Raji (cell line): ENCODE data around the gene EYA2.

ENCODE experiments used
- POLR2A ChIP-seq: IDR thresholded peaks from 2 replicates; pipeline ENCODE4 v1.6.1; 2011; ENCODE audit warnings: low read depth, low read length, control low read depth; ENCODE audit not compliant: insufficient read depth

The EYA2 gene

GRCh38 chr20:47167846-47168245, 273.2 kb downstream of the EYA2 start:
- TF ChIP-seq POLR2A: no peak

- TF ChIP-seq POLR2A: no peak
These were observed 277.9 kb downstream of the EYA2 start for GRCh38 chr20:47172579-47172978.

- no peak for TF ChIP-seq POLR2A
These were observed 279.1 kb downstream of the EYA2 start for GRCh38 chr20:47173596-47174216.

GRCh38 chr20:47174456-47175243, 280.0 kb downstream of the EYA2 start:
- TF ChIP-seq POLR2A: no peak

- TF ChIP-seq POLR2A: no peak
These were observed 280.9 kb downstream of the EYA2 start for GRCh38 chr20:47175493-47175892.

GRCh38 chr20:47178277-47178676, 283.6 kb downstream of the EYA2 start:
- TF ChIP-seq POLR2A: no peak

- no peak for TF ChIP-seq POLR2A
These were observed 284.2 kb downstream of the EYA2 start for GRCh38 chr20:47178851-47179250.

- no peak for TF ChIP-seq POLR2A
These were observed 284.6 kb downstream of the EYA2 start for GRCh38 chr20:47179267-47179666.

- TF ChIP-seq POLR2A: peak; percentile 39; the same call in 1 of the 2 replicates
These were observed 286.6 kb downstream of the EYA2 start for GRCh38 chr20:47181056-47181862.

GRCh38 chr20:47183367-47183766, 288.7 kb downstream of the EYA2 start:
- TF ChIP-seq POLR2A: no peak

GRCh38 chr20:47187450-47188195, 293.0 kb downstream of the EYA2 start:
- no peak for TF ChIP-seq POLR2A

- no peak for TF ChIP-seq POLR2A
These were observed 293.9 kb downstream of the EYA2 start for GRCh38 chr20:47188540-47188939.

GRCh38 chr20:47189060-47189459, 294.4 kb downstream of the EYA2 start:
- no peak for TF ChIP-seq POLR2A

GRCh38 chr20:47191074-47191673, 296.5 kb downstream of the EYA2 start:
- no peak for TF ChIP-seq POLR2A

- TF ChIP-seq POLR2A: no peak
These were observed 297.3 kb downstream of the EYA2 start for GRCh38 chr20:47191956-47192355.
